Measurements from ENCODE around the gene MYRFL.

Gene MYRFL

GRCh38 chr12:69824966-69825560 lies at the start of gene MYRFL:
MYRFL (plus strand) TSS chr12:69825227; CDS start chr12:69825518, 291 bp downstream.
- Histone ChIP-seq H4K20me1 (ENCODE audit: insufficient read depth) (no peaks in the 10 kb centered on the region), H3K4me2 (no peak within 1 kb of the TSS), H3K4me1 (ENCODE audit: low read depth, poor library complexity, severe bottlenecking) (no peaks in the 10 kb centered on the region), H3K9ac (no peak within 1 kb of the TSS), H3K27me3 (ENCODE audit: insufficient read depth, low read depth) (no peaks in the 10 kb centered on the region), H2AFZ (ENCODE audit: low read depth) (no peak within 1 kb of the TSS), H3K27ac (no peak within 1 kb of the TSS), H3K36me3 (ENCODE audit: insufficient read depth) (no peaks in the 10 kb centered on the region), H3K4me3 (IDR thresholded peaks at IDR 0.05; ENCODE audit: insufficient read depth, low read depth, low read length) (no peak within 1 kb of the TSS), H3K79me2 (ENCODE audit: insufficient read depth, low read depth) (no peaks in the 10 kb centered on the region)
- TF ChIP-seq CTCF (conservative IDR thresholded peaks at IDR 0.05; ENCODE audit: low read depth, low read length) = no peak

- Histone ChIP-seq H2AFZ (ENCODE audit: low read depth) (no peak overlapping the region), H3K27ac (no peak overlapping the region), H3K36me3 (ENCODE audit: insufficient read depth) (no peaks in the 10 kb centered on the region), H3K4me3 (IDR thresholded peaks at IDR 0.05; ENCODE audit: insufficient read depth, low read depth, low read length) (no peak overlapping the region), H3K79me2 (ENCODE audit: insufficient read depth, low read depth) (no peaks in the 10 kb centered on the region), H3K4me1 (ENCODE audit: low read depth, poor library complexity, severe bottlenecking) (no peaks in the 10 kb centered on the region), H4K20me1 (ENCODE audit: insufficient read depth) (no peaks in the 10 kb centered on the region), H3K27me3 (ENCODE audit: insufficient read depth, low read depth) (no peaks in the 10 kb centered on the region), H3K4me2 (no peak overlapping the region), H3K9ac (no peak overlapping the region)
- peak; percentile 43 for TF ChIP-seq CTCF (conservative IDR thresholded peaks at IDR 0.05; ENCODE audit: low read depth, low read length)
These were observed 45.1 kb upstream of the MYRFL start for GRCh38 chr12:69779928-69780327.

- no peak overlapping the region for H3K27ac ChIP-seq
- H3K4me2 ChIP-seq = no peak overlapping the region
- no peaks in the 10 kb centered on the region for H3K4me1 ChIP-seq (ENCODE audit: low read depth, poor library complexity, severe bottlenecking)
- H3K4me3 ChIP-seq (IDR thresholded peaks at IDR 0.05; ENCODE audit: insufficient read depth, low read depth, low read length) = no peak overlapping the region
- H3K36me3 ChIP-seq (ENCODE audit: insufficient read depth) = no peaks in the 10 kb centered on the region
- H2AFZ ChIP-seq (ENCODE audit: low read depth) = no peak overlapping the region
- H3K9ac ChIP-seq = no peak overlapping the region
- H3K79me2 ChIP-seq (ENCODE audit: insufficient read depth, low read depth) = no peaks in the 10 kb centered on the region
- TF ChIP-seq CTCF (conservative IDR thresholded peaks at IDR 0.05; ENCODE audit: low read depth, low read length) = no peak
- no peaks in the 10 kb centered on the region for H3K27me3 ChIP-seq (ENCODE audit: insufficient read depth, low read depth)
- no peaks in the 10 kb centered on the region for H4K20me1 ChIP-seq (ENCODE audit: insufficient read depth)
These were observed 41.7 kb upstream of the MYRFL start for GRCh38 chr12:69783365-69783764.

GRCh38 chr12:69789351-69789750 lies 35.7 kb upstream of the MYRFL start:
- TF ChIP-seq CTCF (conservative IDR thresholded peaks at IDR 0.05; ENCODE audit: low read depth, low read length) = no peak
- Histone ChIP-seq H3K4me3 (IDR thresholded peaks at IDR 0.05; ENCODE audit: insufficient read depth, low read depth, low read length) (no peak overlapping the region), H3K27ac (no peak overlapping the region), H3K27me3 (ENCODE audit: insufficient read depth, low read depth) (no peaks in the 10 kb centered on the region), H3K4me2 (no peak overlapping the region), H3K9ac (no peak overlapping the region), H3K36me3 (ENCODE audit: insufficient read depth) (no peaks in the 10 kb centered on the region), H3K4me1 (ENCODE audit: low read depth, poor library complexity, severe bottlenecking) (no peaks in the 10 kb centered on the region), H3K79me2 (ENCODE audit: insufficient read depth, low read depth) (no peaks in the 10 kb centered on the region), H2AFZ (ENCODE audit: low read depth) (no peak overlapping the region), H4K20me1 (ENCODE audit: insufficient read depth) (no peaks in the 10 kb centered on the region)
